Measurements from ENCODE around the gene SCO1.
A peak's percentile ranks its signal among the peaks of the same experiment; 100 is the strongest.

SCO1 gene

GRCh38 chr17:10652984-10653659 lies 44.2 kb downstream of the SCO1 start:
- DNase-seq: no peak

GRCh38 chr17:10651927-10652326 lies 45.4 kb downstream of the SCO1 start:
- DNase-seq: no peak

GRCh38 chr17:10649602-10650001 lies 47.7 kb downstream of the SCO1 start:
- DNase-seq: no peak

GRCh38 chr17:10648956-10649355 lies 48.4 kb downstream of the SCO1 start:
- no peak for DNase-seq

GRCh38 chr17:10648381-10648780 lies 49.0 kb downstream of the SCO1 start:
- no peak for DNase-seq

- DNase-seq: peak; percentile 86
Observed at GRCh38 chr17:10646392-10646990, 50.8 kb downstream of the SCO1 start.

GRCh38 chr17:10640475-10640874 lies 56.9 kb downstream of the SCO1 start:
- DNase-seq: no peak

GRCh38 chr17:10638151-10638550 lies 59.2 kb downstream of the SCO1 start:
- DNase-seq: no peak

GRCh38 chr17:10635290-10635689 lies 62.0 kb downstream of the SCO1 start:
- no peak for DNase-seq

GRCh38 chr17:10633738-10634379 lies 63.5 kb downstream of the SCO1 start:
- no peak for DNase-seq

- no peak for DNase-seq
Observed at GRCh38 chr17:10631701-10632100, 65.6 kb downstream of the SCO1 start.

GRCh38 chr17:10631048-10631700 lies 66.2 kb downstream of the SCO1 start:
- DNase-seq: peak; percentile 21

GRCh38 chr17:10629706-10630105 lies 67.6 kb downstream of the SCO1 start:
- no peak for DNase-seq

- DNase-seq: no peak
Observed at GRCh38 chr17:10628756-10629155, 68.6 kb downstream of the SCO1 start.

GRCh38 chr17:10626390-10626789 lies 70.9 kb downstream of the SCO1 start:
- DNase-seq: no peak

- no peak for DNase-seq
Observed at GRCh38 chr17:10624969-10625368, 72.4 kb downstream of the SCO1 start.

GRCh38 chr17:10623737-10624338 lies 73.5 kb downstream of the SCO1 start:
- no peak for DNase-seq

- DNase-seq: no peak
Observed at GRCh38 chr17:10622617-10623485, 74.5 kb downstream of the SCO1 start.

Data from CD4-positive, alpha-beta T cell treated with Interleukin-6 for 4 hours (primary cell).